ENCODE data around the gene ZNF446.
"Not testable (repeated sequence)": the region's sequence is repeated elsewhere in the genome, so short reads cannot be mapped to it uniquely, and the experiment has no call there.

Gene ZNF446

GRCh38 chr19:58475714-58476497 lies at the start of gene ZNF446:
Gene ZNF446 (plus strand): TSS chr19:58476352. CDS start chr19:58477219, 867 bp downstream.
- peak; percentile 98 for DNase-seq

- DNase-seq: no peak
These were observed 47.5 kb upstream of the ZNF446 start for GRCh38 chr19:58428617-58429016.

- DNase-seq: no peak
These were observed 46.4 kb upstream of the ZNF446 start for GRCh38 chr19:58429745-58430144.

- DNase-seq: no peak
These were observed 41.9 kb upstream of the ZNF446 start for GRCh38 chr19:58434217-58434616.

- DNase-seq: peak; percentile 100
These were observed 36.3 kb upstream of the ZNF446 start, which contains the start of gene ZNF132 for GRCh38 chr19:58439576-58440554. Gene ZNF132 (minus strand): TSS chr19:58440153. CDS start chr19:58439821, 332 bp downstream.

GRCh38 chr19:58440556-58440955 lies 35.6 kb upstream of the ZNF446 start:
- DNase-seq: no peak

GRCh38 chr19:58442986-58443385 lies 33.2 kb upstream of the ZNF446 start:
- DNase-seq: not testable (repeated sequence)

- DNase-seq: not testable (repeated sequence)
These were observed 27.3 kb upstream of the ZNF446 start for GRCh38 chr19:58448860-58449259.

- peak; percentile 32 for DNase-seq
These were observed 26.2 kb upstream of the ZNF446 start for GRCh38 chr19:58449980-58450379.

GRCh38 chr19:58450856-58451357 lies 25.2 kb upstream of the ZNF446 start:
- DNase-seq: no peak

GRCh38 chr19:58451358-58452101 lies 24.6 kb upstream of the ZNF446 start, which contains the start of gene ZNF324B:
Gene ZNF324B (plus strand): TSS chr19:58451622. CDS start chr19:58453702, 2,080 bp downstream.
- peak; percentile 98 for DNase-seq

GRCh38 chr19:58453743-58454142 lies 22.4 kb upstream of the ZNF446 start:
- DNase-seq: no peak

- DNase-seq: no peak
These were observed 20.8 kb upstream of the ZNF446 start for GRCh38 chr19:58455306-58455705.

GRCh38 chr19:58456111-58456510 lies 20.0 kb upstream of the ZNF446 start:
- no peak for DNase-seq

- no peak for DNase-seq
These were observed 16.1 kb upstream of the ZNF446 start for GRCh38 chr19:58460039-58460438.

GRCh38 chr19:58466089-58466759 lies 9.9 kb upstream of the ZNF446 start:
- DNase-seq: no peak

GRCh38 chr19:58466760-58467589 lies 9.2 kb upstream of the ZNF446 start, which contains the start of gene ZNF324:
Gene ZNF324 (plus strand): TSS chr19:58467080. CDS start chr19:58469186, 2,106 bp downstream.
- DNase-seq: peak; percentile 98

GRCh38 chr19:58468216-58468839 lies 7.8 kb upstream of the ZNF446 start:
- DNase-seq: no peak

- no peak for DNase-seq
These were observed 6.7 kb upstream of the ZNF446 start for GRCh38 chr19:58469241-58470013.
